Activated T-cell treated with anti-CD3 and anti-CD28 coated beads for 24 hours (primary cell): Measurements from ENCODE around the gene PIP4K2A.
"Not testable (repeated sequence)": the region's sequence is repeated elsewhere in the genome, so short reads cannot be mapped to it uniquely, and the experiment has no call there.

Experiments used
- DNase-seq: peaks from one replicate; pipeline ENCODE4 v3.0.0-alpha.2; 2020; ENCODE audit warnings: low read depth

The PIP4K2A gene

GRCh38 chr10:22714479-22715289 lies at the start of gene PIP4K2A:
Gene PIP4K2A, minus strand, starts transcription at chr10:22714578. Its CDS starts 252 bp downstream, at chr10:22714326.
- DNase-seq = peak; percentile 74

DNA sequence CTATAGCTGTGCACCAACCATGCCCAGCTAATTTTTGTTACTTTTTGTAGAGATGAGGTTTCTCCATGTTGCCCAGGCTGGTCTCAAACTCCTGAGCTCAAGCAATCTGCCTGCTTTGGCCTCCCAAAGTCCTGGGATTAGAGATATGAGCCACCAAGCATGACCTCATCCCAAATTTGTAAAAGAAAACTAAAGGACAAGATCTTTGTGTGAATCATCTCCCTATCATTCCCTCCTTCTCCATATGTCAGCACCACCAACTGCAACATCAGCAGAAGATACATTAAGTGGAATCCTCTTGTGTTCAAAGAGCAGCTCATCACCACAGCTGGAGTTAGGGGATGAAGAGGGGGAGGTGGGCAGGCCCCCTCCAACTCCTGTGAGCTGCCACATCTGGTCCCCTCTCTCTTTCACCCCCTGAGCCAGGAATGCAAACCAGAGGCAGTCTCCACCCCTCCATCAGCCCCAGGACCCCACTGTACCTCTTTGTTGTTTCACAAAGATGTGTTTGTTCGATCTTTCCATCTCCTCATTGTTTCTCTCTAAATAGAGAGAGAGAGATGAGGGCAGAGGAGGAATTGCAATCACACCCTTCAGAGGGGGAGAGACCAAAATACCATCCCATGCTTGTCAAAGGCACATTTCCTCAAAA lies 47.3 kb upstream of the PIP4K2A start:
- DNase-seq = no peak

DNA sequence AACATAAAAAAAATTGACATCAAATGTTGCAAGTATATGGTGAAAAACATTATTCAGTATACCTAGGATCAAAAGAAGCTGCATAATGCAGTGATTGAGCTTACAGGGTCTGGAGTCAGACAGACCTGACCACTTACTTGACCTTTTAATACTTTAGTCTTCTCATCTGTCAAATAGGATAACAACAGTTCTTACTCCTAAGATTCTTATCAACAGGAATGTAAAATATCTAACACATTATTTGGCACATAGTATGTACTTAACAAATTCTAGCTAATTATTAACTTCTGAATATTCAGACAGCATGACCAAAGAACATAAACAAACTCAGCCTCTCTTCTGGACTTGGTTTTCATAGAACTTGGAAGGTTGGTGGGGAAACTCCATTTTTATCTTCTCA lies 45.6 kb upstream of the PIP4K2A start:
- no peak for DNase-seq

GRCh38 chr10:22758867-22759266 lies 44.5 kb upstream of the PIP4K2A start:
- DNase-seq = no peak

DNA sequence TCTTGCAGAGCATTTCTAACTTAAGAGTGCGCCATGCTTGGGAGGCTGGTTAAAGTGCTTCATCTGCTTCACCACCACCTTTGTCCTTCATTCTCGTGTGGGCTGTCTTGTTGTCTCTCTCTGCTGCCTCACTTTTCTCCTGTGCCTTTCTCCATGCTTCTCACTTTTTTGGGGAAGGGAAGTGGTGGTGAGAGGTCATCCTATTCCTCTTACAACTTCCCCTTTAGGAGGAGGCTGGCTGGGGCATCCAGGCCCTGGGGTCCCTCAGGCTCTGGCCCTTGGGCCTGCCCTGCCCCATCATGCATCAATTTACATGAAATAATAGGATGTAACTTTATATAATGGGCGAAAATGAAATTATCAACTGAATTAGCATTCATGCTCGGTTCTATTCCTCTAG lies 39.9 kb upstream of the PIP4K2A start:
- DNase-seq = no peak

- DNase-seq = no peak
These were observed 39.4 kb upstream of the PIP4K2A start for GRCh38 chr10:22753786-22754185.

DNA sequence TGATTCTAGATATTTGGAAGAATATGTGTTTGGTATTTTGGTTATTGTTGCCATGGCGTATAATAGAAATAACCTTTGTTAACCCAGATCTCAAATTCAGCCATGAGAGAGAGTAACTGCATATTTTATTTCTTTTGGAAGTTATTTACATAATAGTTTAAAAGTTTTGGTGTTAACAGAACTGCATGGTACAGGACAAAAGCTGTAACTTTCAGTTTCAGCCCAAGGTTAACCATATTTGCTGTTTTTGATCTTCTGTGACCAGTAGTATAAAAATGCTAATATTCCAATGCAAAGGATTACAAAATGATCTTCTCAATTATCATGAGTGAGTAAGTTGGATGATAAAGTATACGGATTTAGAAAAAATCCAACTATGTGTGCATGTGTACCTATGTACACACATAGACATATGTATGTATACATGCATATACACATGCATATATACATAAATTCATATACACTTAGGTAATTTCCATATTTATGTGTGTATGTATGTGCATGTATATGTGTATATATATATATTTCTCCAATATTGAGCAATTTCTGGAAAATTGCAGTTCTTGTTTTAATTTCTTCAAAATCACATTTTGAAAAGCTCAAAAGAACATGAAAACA lies 38.0 kb upstream of the PIP4K2A start:
- no peak for DNase-seq

DNA sequence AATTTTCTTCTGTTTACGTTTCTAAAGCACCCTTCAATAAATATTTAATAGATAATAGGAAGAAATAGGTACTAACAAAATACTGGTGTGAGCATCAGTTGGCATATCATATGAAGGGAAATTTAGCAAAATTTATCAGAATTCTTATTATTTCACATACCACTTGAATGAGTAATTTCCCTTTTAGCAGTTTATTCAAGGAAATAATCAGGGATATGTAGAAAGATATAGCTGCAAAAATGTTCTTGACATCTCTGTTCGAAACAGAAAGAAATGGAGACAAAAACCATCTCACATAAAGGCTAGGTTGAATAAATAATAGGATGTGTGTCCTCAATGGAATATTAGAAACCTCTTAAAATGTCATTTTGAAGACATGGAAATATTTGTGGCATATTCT lies 35.8 kb upstream of the PIP4K2A start:
- DNase-seq = no peak

- not testable (repeated sequence) for DNase-seq
These were observed 30.5 kb upstream of the PIP4K2A start for GRCh38 chr10:22744858-22745257.

- no peak for DNase-seq
These were observed 28.3 kb upstream of the PIP4K2A start for GRCh38 chr10:22742678-22743077.

GRCh38 chr10:22741631-22742030 lies 27.3 kb upstream of the PIP4K2A start:
- not testable (repeated sequence) for DNase-seq

DNA sequence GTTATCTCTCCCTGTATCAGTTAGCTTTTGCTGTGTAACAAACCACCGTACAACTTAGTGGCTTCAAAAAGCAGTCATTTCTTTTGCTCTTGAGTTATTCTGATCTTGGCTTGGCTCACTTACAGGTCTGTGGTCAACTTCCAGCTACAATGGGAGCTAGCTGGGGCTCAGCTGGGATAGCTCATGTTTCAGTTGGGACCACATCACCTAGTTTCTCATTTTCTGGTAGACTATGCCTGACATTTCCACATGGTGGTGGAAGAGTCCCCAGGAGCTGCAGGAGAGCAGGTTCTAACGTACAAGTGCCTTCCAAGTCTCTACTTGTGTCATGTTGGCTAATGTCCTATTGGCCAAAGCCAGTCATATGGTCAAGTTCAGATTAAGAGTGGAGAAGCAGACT lies 25.8 kb upstream of the PIP4K2A start:
- DNase-seq = no peak

DNA sequence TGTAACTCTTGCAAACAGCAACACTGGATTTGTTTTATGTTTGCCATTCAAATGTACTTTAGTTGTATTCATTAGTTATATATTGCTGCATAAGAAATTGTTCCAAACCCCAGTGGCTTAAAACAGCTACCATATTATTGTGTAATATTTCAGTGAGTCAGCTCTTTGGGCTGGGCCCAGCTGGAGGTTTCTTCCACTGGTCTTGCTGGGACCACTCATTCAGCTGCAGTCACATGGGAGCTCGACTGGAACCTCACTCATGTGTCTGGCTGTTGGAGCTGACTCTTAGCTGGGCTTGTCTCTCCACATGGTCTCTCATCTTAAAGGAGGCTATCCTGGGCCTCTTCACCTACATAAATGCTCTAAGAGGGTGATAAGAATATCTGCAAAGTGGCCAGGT lies 23.2 kb upstream of the PIP4K2A start:
- DNase-seq = no peak

DNA sequence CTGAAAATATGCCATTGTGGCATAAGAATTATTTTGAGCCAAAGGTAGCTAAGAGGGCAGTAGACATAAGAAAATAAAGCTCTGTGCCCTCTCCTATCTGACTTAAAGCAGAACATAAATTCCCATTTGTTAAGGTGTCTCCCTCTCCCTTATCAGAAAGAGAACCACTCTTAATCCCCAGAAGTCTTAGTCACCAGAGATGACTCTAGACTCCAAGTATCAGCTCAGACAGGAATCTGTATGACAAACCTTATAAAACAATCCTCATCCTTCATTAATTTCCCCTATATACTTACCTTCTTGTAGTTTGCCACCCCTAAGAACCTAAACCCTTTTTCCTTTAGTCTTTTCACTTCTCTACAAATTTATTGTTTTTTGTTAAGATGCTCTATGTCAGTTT lies 21.8 kb upstream of the PIP4K2A start:
- DNase-seq = no peak

- DNase-seq = no peak
These were observed 19.6 kb upstream of the PIP4K2A start for GRCh38 chr10:22733992-22734391.

GRCh38 chr10:22727663-22728062 lies 13.3 kb upstream of the PIP4K2A start:
- DNase-seq = no peak

- no peak for DNase-seq
These were observed 12.7 kb upstream of the PIP4K2A start for GRCh38 chr10:22727112-22727511.

- no peak for DNase-seq
These were observed 10.4 kb upstream of the PIP4K2A start for GRCh38 chr10:22724773-22725172.

GRCh38 chr10:22723783-22724182 lies 9.4 kb upstream of the PIP4K2A start:
- no peak for DNase-seq

GRCh38 chr10:22723343-22723779 lies 9.0 kb upstream of the PIP4K2A start:
- DNase-seq = no peak

DNA sequence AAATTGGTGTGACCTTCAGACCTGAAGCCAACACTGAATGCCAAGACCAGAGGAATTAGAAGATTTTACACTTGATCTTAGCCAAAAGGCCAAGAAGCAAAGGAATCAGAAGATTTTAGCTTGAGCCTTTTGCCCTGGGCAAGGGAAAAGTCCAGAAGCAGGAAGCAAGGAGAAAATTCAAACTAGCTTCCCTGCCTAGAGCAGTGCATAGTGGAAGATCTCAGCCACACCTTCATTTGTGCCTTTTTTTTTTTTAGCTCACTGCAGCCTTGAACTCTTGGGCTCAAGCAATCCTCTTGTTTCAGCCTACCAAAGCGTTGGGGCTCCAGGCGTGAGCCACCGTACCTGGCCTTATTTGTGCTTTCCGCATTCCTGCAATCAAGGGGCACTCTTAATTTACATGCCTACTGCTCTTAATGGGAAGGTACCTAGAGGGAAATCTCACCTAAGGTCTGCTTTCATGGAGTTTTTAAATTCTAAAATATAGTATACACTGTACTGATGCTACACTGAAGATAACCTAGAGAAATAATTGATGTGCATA lies 8.3 kb upstream of the PIP4K2A start:
- no peak for DNase-seq

GRCh38 chr10:22720667-22721066 lies 6.3 kb upstream of the PIP4K2A start:
- no peak for DNase-seq
